K562 (cell line): ENCODE data around the gene DNAAF8. TPM values are rescaled to one million over a fixed set of nuclear protein-coding genes. Genes with fewer than 3 reads are reported as not detected.

Source experiments
- CREM ChIP-seq: IDR thresholded peaks from 2 replicates; pipeline ENCODE4 v1.6.1; 2014; ENCODE audit warnings: antibody characterized with exemption, low read depth
- GABPB1 ChIP-seq: sonication (generic); formaldehyde crosslinking; IDR thresholded peaks from 2 replicates; pipeline ENCODE4 v1.8.0; 2022; ENCODE audit warnings: mild to moderate bottlenecking, missing genetic modification reagents
- HNRNPH1 ChIP-seq: fragments of 200-400 bp; formaldehyde crosslinking; optimal IDR thresholded peaks from 2 replicates; pipeline ENCODE3; 2017; ENCODE audit warnings: low read depth, mild to moderate bottlenecking, low read length, moderate library complexity
- JUN ChIP-seq, 2 experiments: sonication (generic) in 1 of 2; formaldehyde crosslinking in 1 of 2; IDR thresholded peaks; 2 replicates each; pipeline versions ENCODE4 v1.6.1 to v1.8.0; 2012 to 2022; ENCODE audit warnings: borderline replicate concordance in 2 of 2, mild to moderate bottlenecking in 2 of 2, improper control_type of control experiment in 1 of 2, low read depth in 1 of 2, low read length in 1 of 2, missing genetic modification reagents in 1 of 2
- MIER1 ChIP-seq: fragments of 450-650 bp; IDR thresholded peaks from 2 replicates; pipeline ENCODE4 v1.6.1; 2016; ENCODE audit warnings: antibody characterized with exemption, mild to moderate bottlenecking, low read depth
- MTF1 ChIP-seq: fragments of 250-450 bp; sonication (Bioruptor Pico); IDR thresholded peaks from 2 replicates; pipeline ENCODE4 v1.9.0; 2021; ENCODE audit warnings: moderate library complexity, mild to moderate bottlenecking, inconsistent platforms, borderline replicate concordance
- NRF1 ChIP-seq, 2 experiments: fragments of 450-650 bp; IDR thresholded peaks in 1 of 2; conservative IDR thresholded peaks in 1 of 2; 2 replicates each; pipeline ENCODE4 v1.6.1; 2014; ENCODE audit warnings: mild to moderate bottlenecking in 2 of 2
- SLC30A9 ChIP-seq: fragments of 250-450 bp; sonication (Bioruptor Pico); IDR thresholded peaks from 2 replicates; pipeline ENCODE4 v1.8.0; 2022; ENCODE audit warnings: mild to moderate bottlenecking, moderate library complexity
- SMAD3 ChIP-seq: fragments of 450-650 bp; formaldehyde crosslinking; conservative IDR thresholded peaks from 2 replicates; pipeline ENCODE4 v1.4.0; 2020; ENCODE audit warnings: mild to moderate bottlenecking
- TARDBP ChIP-seq: fragments of 450-650 bp; IDR thresholded peaks from 2 replicates; pipeline ENCODE4 v1.6.1; 2016
- TBP ChIP-seq: optimal IDR thresholded peaks from 2 replicates; pipeline ENCODE3; 2011; ENCODE audit warnings: low read depth, low read length, improper control_type of control experiment
- TCFL5 ChIP-seq: fragments of 250-450 bp; sonication (Bioruptor Pico); conservative IDR thresholded peaks from 2 replicates; pipeline ENCODE4 v1.6.1; 2021; ENCODE audit warnings: mild to moderate bottlenecking, moderate library complexity, matching md5 sums
- TOE1 ChIP-seq, 2 experiments: fragments of 450-650 bp in 1 of 2; sonication (generic) in 1 of 2; formaldehyde crosslinking in 1 of 2; IDR thresholded peaks; 2 replicates each; pipeline versions ENCODE4 v1.7.1 to v1.8.0; 2016 to 2022; ENCODE audit warnings: borderline replicate concordance in 2 of 2, mild to moderate bottlenecking in 2 of 2, antibody characterized with exemption in 1 of 2, inconsistent platforms in 1 of 2, low read depth in 1 of 2, missing genetic modification reagents in 1 of 2, moderate library complexity in 1 of 2
- ZC3H4 ChIP-seq: sonication (generic); formaldehyde crosslinking; IDR thresholded peaks from 2 replicates; pipeline ENCODE4 v1.9.0; 2021; ENCODE audit warnings: missing genetic modification reagents, borderline replicate concordance
- ZFP30 ChIP-seq: fragments of 250-450 bp; sonication (Bioruptor Pico); IDR thresholded peaks from 2 replicates; pipeline ENCODE4 v1.8.0; 2022; ENCODE audit warnings: moderate library complexity, mild to moderate bottlenecking, inconsistent platforms, borderline replicate concordance
- ZFP36 ChIP-seq: fragments of 150-350 bp; IDR thresholded peaks from 2 replicates; pipeline ENCODE4 v1.6.1; 2018; ENCODE audit warnings: low read length, low read depth; ENCODE audit not compliant: partially characterized antibody
- ZNF324 ChIP-seq: fragments of 250-450 bp; sonication (Bioruptor Pico); IDR thresholded peaks from 2 replicates; pipeline ENCODE4 v1.4.0; 2020; ENCODE audit warnings: mild to moderate bottlenecking
- ZNF408 ChIP-seq: fragments of 250-450 bp; sonication (Bioruptor Pico); IDR thresholded peaks from 2 replicates; pipeline ENCODE4 v1.4.0; 2020; ENCODE audit warnings: low read depth, mild to moderate bottlenecking, moderate library complexity
- ZNF764 ChIP-seq: fragments of 250-450 bp; sonication (Bioruptor Pico); IDR thresholded peaks from 2 replicates; pipeline ENCODE4 v1.4.0; 2020; ENCODE audit warnings: low read depth, mild to moderate bottlenecking, moderate library complexity
- polyA plus RNA-seq, 8 experiments: library from polyadenylated mRNA; depleted of rRNA in 4 of 8; stranded (reverse) in 5 of 8; unstranded in 3 of 8; fragments of >200 nt; fragmentation: Nextera tagmentation in 2 of 8; fragmentation: Illumina TruSeq in 1 of 8; extraction: Ambion mirVana in 2 of 8; extraction: Trizol in 1 of 8; gene quantifications; 2 replicates each; pipeline versions ENCODE4 v1.2.1 to v1.2.3, GENCODE V29; 2011 to 2014; ENCODE audit warnings: inconsistent platforms in 1 of 8, missing spikeins in 1 of 8
- total RNA-seq, 7 experiments: library from RNA; depleted of rRNA in 6 of 7; stranded (reverse); fragments of >200 nt in 6 of 7; fragmentation: Illumina TruSeq in 2 of 7; extraction: Trizol in 2 of 7; gene quantifications; 2 replicates each; pipeline versions ENCODE4 v1.2.1 to v1.2.3, GENCODE V29; 2011 to 2021; ENCODE audit warnings: low replicate concordance in 1 of 7
- TF ChIP-seq, protein P1 (sequence below): sonication (generic); formaldehyde crosslinking; IDR thresholded peaks from 2 replicates; pipeline ENCODE4 v1.8.0; 2022; ENCODE audit warnings: mild to moderate bottlenecking, missing genetic modification reagents, borderline replicate concordance
- TF ChIP-seq, protein P2 (sequence below): sonication (generic); formaldehyde crosslinking; IDR thresholded peaks from 2 replicates; pipeline ENCODE4 v1.8.1; 2023; ENCODE audit warnings: mild to moderate bottlenecking, missing genetic modification reagents
- TF ChIP-seq, protein P3 (sequence below): fragments of 250-450 bp; sonication (Bioruptor Pico); IDR thresholded peaks from 2 replicates; pipeline ENCODE4 v1.5.0; 2021; ENCODE audit warnings: mild to moderate bottlenecking, borderline replicate concordance

The DNAAF8 gene
- total and polyA plus RNA-seq, 9 of the 15 experiments (the other 6 are each of a cell fraction or from before 2014, with no cell fraction given) = 0.04 to 0.12 (median 0.10) TPM; not detected in 6

DNA sequence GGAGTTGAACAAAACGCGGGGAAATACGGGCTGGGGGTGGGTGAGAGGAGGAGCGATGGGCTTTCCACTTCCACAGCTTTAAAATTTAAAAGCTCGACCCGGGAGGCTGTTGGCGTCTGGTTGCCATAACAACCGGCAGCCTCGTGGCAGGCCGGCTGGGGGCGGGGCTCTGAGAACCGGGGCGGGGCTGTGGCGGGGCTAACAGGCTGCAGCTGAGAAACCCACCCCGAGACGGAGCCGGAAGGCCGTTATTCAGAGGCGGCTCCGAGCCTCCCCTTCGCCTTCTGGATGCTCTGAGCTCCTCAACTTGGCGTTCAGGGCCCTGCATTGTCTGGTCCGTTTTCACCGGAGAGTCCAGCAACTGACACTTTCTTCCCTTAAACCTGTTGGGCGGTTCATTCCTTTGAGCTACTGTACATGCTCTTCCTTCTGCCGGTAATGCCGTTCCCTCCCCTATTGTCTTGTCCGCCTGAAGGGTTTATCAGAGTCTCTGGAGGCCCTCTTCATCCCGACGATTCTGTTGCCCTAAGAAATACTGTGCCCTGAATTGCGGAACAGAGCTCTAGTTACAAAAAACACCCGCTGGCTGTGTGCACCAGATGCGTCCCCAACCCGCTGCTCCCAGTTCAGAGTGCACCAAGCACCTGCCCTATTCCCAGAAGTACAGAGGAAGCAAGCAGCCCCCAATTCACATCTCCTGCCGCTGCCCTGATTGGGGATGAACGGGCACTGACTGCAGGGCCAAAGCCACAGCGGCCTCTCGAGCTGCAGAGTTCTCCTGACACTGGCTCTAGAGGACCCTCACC is 596 bp downstream of the DNAAF8 start (continued):
- TF ChIP-seq TOE1 (IDR thresholded peaks at IDR 0.05; ENCODE audit: borderline replicate concordance) (no peak), TOE1 (CRISPR knock-in tag; IDR thresholded peaks at IDR 0.05; ENCODE audit: borderline replicate concordance, low read depth) (no peak), GABPB1 (CRISPR knock-in tag) (no peak), NRF1 (conservative IDR thresholded peaks at IDR 0.05 in 1 of 2, IDR thresholded peaks at IDR 0.05 in 1 of 2) (no peak), ZNF408 (CRISPR knock-in tag) (no peak), TBP (no peak), ZFP36 (no peak), SLC30A9 (CRISPR knock-in tag) (no peak), TCFL5 (no peak), ZNF324 (CRISPR knock-in tag) (no peak), ZNF764 (CRISPR knock-in tag) (no peak), MTF1 (CRISPR knock-in tag) (no peak), JUN (IDR thresholded peaks at IDR 0.05; ENCODE audit: borderline replicate concordance, low read depth, low read length) (no peak), JUN (CRISPR knock-in tag; IDR thresholded peaks at IDR 0.05; ENCODE audit: borderline replicate concordance) (no peak), TARDBP (no peak), MIER1 (no peak), SMAD3 (CRISPR knock-in tag) (no peak), ZC3H4 (CRISPR knock-in tag) (no peak), ZFP30 (CRISPR knock-in tag) (no peak), CREM (no peak), HNRNPH1 (no peak)
- TF ChIP-seq, protein P1, sequence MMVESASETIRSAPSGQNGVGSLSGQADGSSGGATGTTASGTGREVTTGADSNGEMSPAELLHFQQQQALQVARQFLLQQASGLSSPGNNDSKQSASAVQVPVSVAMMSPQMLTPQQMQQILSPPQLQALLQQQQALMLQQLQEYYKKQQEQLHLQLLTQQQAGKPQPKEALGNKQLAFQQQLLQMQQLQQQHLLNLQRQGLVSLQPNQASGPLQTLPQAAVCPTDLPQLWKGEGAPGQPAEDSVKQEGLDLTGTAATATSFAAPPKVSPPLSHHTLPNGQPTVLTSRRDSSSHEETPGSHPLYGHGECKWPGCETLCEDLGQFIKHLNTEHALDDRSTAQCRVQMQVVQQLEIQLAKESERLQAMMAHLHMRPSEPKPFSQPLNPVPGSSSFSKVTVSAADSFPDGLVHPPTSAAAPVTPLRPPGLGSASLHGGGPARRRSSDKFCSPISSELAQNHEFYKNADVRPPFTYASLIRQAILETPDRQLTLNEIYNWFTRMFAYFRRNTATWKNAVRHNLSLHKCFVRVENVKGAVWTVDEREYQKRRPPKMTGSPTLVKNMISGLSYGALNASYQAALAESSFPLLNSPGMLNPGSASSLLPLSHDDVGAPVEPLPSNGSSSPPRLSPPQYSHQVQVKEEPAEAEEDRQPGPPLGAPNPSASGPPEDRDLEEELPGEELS (CRISPR knock-in tag) = 0 out of 2 replicates have a peak, but pooled peaks have one; percentile 11
- TF ChIP-seq, protein P2, sequence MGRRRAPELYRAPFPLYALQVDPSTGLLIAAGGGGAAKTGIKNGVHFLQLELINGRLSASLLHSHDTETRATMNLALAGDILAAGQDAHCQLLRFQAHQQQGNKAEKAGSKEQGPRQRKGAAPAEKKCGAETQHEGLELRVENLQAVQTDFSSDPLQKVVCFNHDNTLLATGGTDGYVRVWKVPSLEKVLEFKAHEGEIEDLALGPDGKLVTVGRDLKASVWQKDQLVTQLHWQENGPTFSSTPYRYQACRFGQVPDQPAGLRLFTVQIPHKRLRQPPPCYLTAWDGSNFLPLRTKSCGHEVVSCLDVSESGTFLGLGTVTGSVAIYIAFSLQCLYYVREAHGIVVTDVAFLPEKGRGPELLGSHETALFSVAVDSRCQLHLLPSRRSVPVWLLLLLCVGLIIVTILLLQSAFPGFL (CRISPR knock-in tag) = no peak
- TF ChIP-seq, protein P3, sequence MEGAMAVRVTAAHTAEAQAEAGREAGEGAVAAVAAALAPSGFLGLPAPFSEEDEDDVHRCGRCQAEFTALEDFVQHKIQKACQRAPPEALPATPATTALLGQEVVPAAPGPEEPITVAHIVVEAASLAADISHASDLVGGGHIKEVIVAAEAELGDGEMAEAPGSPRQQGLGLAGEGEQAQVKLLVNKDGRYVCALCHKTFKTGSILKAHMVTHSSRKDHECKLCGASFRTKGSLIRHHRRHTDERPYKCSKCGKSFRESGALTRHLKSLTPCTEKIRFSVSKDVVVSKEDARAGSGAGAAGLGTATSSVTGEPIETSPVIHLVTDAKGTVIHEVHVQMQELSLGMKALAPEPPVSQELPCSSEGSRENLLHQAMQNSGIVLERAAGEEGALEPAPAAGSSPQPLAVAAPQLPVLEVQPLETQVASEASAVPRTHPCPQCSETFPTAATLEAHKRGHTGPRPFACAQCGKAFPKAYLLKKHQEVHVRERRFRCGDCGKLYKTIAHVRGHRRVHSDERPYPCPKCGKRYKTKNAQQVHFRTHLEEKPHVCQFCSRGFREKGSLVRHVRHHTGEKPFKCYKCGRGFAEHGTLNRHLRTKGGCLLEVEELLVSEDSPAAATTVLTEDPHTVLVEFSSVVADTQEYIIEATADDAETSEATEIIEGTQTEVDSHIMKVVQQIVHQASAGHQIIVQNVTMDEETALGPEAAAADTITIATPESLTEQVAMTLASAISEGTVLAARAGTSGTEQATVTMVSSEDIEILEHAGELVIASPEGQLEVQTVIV (CRISPR knock-in tag) = no peak
